GM06990 (cell line): Measurements from ENCODE around the gene NPEPL1.
A peak's percentile ranks its signal among the peaks of the same experiment; 100 is the strongest.

Experiments used
- DNase-seq: peaks from one replicate; pipeline ENCODE4 v3.0.0-alpha.2; 2011; ENCODE audit not compliant: insufficient read length; ENCODE audit errors: extremely low read depth
- H3K27me3 ChIP-seq: replicated peaks from 2 replicates; pipeline ENCODE4 v1.6.0; 2011; ENCODE audit warnings: low read length; ENCODE audit not compliant: control insufficient read depth, insufficient read depth
- H3K36me3 ChIP-seq: 2 replicates; pipeline ENCODE4 v1.5.1; 2011; ENCODE audit warnings: low read length; ENCODE audit not compliant: control insufficient read depth, insufficient read depth
- H3K4me3 ChIP-seq: replicated peaks from 2 replicates; pipeline ENCODE4 v1.5.1; 2011; ENCODE audit warnings: low read depth, mild to moderate bottlenecking, control low read depth, low read length
- TF ChIP-seq, protein P1 (sequence below): IDR thresholded peaks from 2 replicates; pipeline ENCODE4 v1.5.1; 2011; ENCODE audit warnings: low read length, control low read depth, mild to moderate bottlenecking, inconsistent platforms; ENCODE audit not compliant: insufficient read depth, poor library complexity, severe bottlenecking

Gene NPEPL1

DNA sequence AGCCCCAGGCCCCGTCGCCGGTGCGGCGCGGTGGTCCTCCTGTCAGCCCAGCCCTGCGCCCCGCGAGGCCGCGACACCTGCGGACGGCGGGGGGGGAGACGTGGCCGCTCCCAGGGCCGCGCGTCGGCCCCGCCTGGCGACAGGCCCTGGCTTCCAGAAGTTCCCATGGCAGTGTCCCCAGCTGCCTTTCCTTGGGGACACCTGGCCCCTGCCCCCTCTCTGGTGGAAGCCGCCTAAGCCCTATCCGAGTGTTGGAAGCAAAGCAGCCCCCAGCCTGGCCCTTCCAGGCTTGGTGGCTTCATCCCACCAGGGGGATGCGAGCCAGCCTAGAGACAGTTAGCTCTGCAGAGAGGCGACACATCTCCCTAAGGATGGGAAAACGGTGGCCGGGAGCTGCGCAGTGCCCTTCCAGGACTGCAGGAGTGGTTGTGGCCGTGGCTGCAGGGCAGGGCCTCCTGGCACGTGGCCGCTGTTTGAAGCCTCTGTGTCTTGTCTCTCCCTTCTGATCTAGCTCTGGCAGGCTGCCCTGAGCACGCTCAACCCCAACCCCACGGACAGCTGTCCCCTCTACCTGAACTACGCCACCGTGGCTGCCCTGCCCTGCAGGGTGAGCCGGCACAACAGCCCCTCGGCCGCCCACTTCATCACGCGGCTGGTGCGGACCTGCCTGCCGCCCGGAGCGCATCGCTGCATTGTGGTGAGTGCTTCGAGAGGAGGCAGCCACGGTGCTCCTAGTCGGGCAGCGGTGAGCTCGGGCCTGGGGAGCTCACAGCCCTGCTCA lies 816 bp downstream of the NPEPL1 start:
- H3K36me3 ChIP-seq: peaks cover 6% of the 10 kb centered on the region
- H3K4me3 ChIP-seq: peak overlapping the region; percentile 59
- no peaks in the 10 kb centered on the region for H3K27me3 ChIP-seq
- TF ChIP-seq, protein P1, sequence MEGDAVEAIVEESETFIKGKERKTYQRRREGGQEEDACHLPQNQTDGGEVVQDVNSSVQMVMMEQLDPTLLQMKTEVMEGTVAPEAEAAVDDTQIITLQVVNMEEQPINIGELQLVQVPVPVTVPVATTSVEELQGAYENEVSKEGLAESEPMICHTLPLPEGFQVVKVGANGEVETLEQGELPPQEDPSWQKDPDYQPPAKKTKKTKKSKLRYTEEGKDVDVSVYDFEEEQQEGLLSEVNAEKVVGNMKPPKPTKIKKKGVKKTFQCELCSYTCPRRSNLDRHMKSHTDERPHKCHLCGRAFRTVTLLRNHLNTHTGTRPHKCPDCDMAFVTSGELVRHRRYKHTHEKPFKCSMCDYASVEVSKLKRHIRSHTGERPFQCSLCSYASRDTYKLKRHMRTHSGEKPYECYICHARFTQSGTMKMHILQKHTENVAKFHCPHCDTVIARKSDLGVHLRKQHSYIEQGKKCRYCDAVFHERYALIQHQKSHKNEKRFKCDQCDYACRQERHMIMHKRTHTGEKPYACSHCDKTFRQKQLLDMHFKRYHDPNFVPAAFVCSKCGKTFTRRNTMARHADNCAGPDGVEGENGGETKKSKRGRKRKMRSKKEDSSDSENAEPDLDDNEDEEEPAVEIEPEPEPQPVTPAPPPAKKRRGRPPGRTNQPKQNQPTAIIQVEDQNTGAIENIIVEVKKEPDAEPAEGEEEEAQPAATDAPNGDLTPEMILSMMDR: no peak
- DNase-seq: no peak

GRCh38 chr20:58694241-58695083 lies 1.9 kb downstream of the NPEPL1 start:
- Histone ChIP-seq H3K4me3 (no peak overlapping the region), H3K27me3 (no peaks in the 10 kb centered on the region), H3K36me3 (peaks cover 6% of the 10 kb centered on the region)
- TF ChIP-seq, protein P1: no peak
- no peak for DNase-seq

DNA sequence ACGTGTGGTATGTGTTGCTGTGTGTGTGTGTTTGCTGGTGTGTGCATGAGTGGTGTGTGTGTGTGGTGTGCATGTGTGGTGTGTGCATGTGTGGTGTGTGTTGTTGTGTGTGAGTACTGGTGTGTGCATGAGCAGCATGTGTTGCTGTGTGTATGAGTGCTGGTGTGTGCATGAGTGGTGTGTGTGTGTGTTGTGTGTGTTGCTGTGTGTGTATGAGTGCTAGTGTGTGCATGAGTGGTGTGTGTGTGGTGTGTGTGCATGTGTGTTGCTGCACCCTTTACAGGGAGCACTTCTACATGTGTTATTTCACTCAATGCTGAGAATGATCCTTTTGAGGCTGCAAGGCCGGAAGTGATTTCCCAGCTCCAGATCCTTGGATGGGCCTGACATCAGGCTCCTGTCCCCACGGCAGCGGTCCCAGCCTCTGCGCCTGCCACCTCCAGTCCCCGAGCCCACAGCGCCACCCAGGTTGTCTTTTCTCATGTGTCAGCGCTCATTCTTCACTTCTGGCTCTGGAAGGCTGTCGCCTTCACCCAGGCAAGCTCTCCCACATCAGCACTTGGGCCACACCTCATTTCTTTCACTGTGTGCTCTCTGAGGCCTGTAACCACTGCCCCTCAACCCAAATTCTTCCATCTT lies 2.6 kb downstream of the NPEPL1 start:
- Histone ChIP-seq H3K36me3 (peaks cover 6% of the 10 kb centered on the region), H3K27me3 (no peaks in the 10 kb centered on the region), H3K4me3 (no peak overlapping the region)
- no peak for DNase-seq
- TF ChIP-seq, protein P1: no peak

GRCh38 chr20:58695895-58696375 lies 3.3 kb downstream of the NPEPL1 start:
- H3K36me3 ChIP-seq: peaks cover 8% of the 10 kb centered on the region

DNA sequence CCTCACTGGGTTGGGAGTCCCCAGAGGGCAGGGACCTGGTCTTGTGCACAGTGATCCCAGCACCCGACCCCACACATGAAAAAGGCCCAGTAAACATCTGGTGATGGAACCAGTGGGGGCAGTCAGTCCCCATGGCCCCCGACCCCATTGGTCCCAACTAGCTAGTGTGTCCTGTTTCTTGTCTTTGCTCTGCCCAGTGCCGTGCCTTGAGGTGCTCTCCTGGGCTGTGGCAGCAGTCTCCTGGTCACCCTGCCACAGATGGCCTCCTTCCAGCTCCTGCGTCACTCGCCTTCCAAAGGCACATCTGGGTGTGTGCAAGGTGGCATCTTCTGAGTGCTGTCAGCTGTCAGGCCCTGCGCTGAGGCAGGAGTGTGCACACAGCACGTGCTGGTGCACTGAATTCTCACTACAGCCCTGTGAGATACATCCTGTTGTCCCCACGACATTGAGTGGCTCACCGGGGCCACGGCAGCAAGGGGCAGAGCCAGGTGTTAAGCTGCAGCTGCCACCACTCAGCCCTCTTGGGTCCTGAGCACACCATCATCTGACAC lies 3.9 kb downstream of the NPEPL1 start:
- DNase-seq: no peak
- TF ChIP-seq, protein P1: no peak
- Histone ChIP-seq H3K36me3 (peaks cover 8% of the 10 kb centered on the region), H3K4me3 (no peak overlapping the region), H3K27me3 (no peaks in the 10 kb centered on the region)

More at GRCh38 chr20:58695895-58696375, 3.3 kb downstream of the NPEPL1 start:
- TF ChIP-seq, protein P1: no peak
- no peak overlapping the region for H3K4me3 ChIP-seq
- H3K27me3 ChIP-seq: no peaks in the 10 kb centered on the region
- no peak for DNase-seq
